HG03135 (cell line): ENCODE data around the gene MAP3K8.

Source experiments
- ATAC-seq: cut with Tn5 transposase; IDR thresholded peaks from one replicate; pipeline ENCODE4 v1.9.1; 2021; ENCODE audit warnings: mild to moderate bottlenecking, moderate library complexity; ENCODE audit not compliant: unreplicated experiment

The MAP3K8 gene

GRCh38 chr10:30433730-30434272 is at the start of gene MAP3K8:
Gene MAP3K8 (plus strand): TSS chr10:30434184. CDS start chr10:30438939, 4,755 bp downstream.
- peak; percentile 60 for ATAC-seq

- no peak for ATAC-seq
Observed at GRCh38 chr10:30384701-30385201, 49.2 kb upstream of the MAP3K8 start.

- ATAC-seq, result no peak
Observed at GRCh38 chr10:30386801-30387588, 47.0 kb upstream of the MAP3K8 start.

- no peak for ATAC-seq
Observed at GRCh38 chr10:30387646-30388243, 46.2 kb upstream of the MAP3K8 start.

- no peak for ATAC-seq
Observed at GRCh38 chr10:30389543-30389942, 44.4 kb upstream of the MAP3K8 start.

GRCh38 chr10:30390207-30390606 is 43.8 kb upstream of the MAP3K8 start:
- no peak for ATAC-seq

GRCh38 chr10:30391266-30391665 is 42.7 kb upstream of the MAP3K8 start:
- no peak for ATAC-seq

- ATAC-seq, result peak; percentile 94
Observed at GRCh38 chr10:30392564-30392990, 41.4 kb upstream of the MAP3K8 start.

GRCh38 chr10:30396293-30396692 is 37.7 kb upstream of the MAP3K8 start:
- no peak for ATAC-seq

GRCh38 chr10:30396698-30397097 is 37.3 kb upstream of the MAP3K8 start:
- no peak for ATAC-seq

- no peak for ATAC-seq
Observed at GRCh38 chr10:30398193-30398592, 35.8 kb upstream of the MAP3K8 start.

- no peak for ATAC-seq
Observed at GRCh38 chr10:30398788-30399187, 35.2 kb upstream of the MAP3K8 start.

- no peak for ATAC-seq
Observed at GRCh38 chr10:30403494-30403893, 30.5 kb upstream of the MAP3K8 start.

- no peak for ATAC-seq
Observed at GRCh38 chr10:30404540-30404939, 29.4 kb upstream of the MAP3K8 start.

GRCh38 chr10:30411263-30411662 is 22.7 kb upstream of the MAP3K8 start:
- no peak for ATAC-seq

- ATAC-seq, result no peak
Observed at GRCh38 chr10:30412901-30413300, 21.1 kb upstream of the MAP3K8 start.

GRCh38 chr10:30413996-30414576 is 19.9 kb upstream of the MAP3K8 start:
- ATAC-seq, result peak; percentile 45

GRCh38 chr10:30415593-30415992 is 18.4 kb upstream of the MAP3K8 start:
- ATAC-seq, result no peak

- no peak for ATAC-seq
Observed at GRCh38 chr10:30417301-30417700, 16.7 kb upstream of the MAP3K8 start.

GRCh38 chr10:30420266-30420665 is 13.7 kb upstream of the MAP3K8 start:
- peak; percentile 52 for ATAC-seq

GRCh38 chr10:30420766-30421165 is 13.2 kb upstream of the MAP3K8 start:
- ATAC-seq, result no peak
